Caco-2 (cell line): Measurements from ENCODE around the gene RASGEF1C. TPM values are rescaled to one million over a fixed set of nuclear protein-coding genes. Genes with fewer than 3 reads are reported as not detected.

Experiments used
- BruUV-seq: library from RNA; stranded (reverse); fragments of 400-500 nt; replicated peaks from 2 replicates; lab custom pipeline; 2021; lab: Mats Ljungman, UMichigan
- CTCF ChIA-PET: fragments of 300-600 bp; sonication (Branson Sonifier 250); formaldehyde crosslinking; loops from one replicate; lab custom pipeline; 2022; ENCODE audit warnings: antibody characterized with exemption; lab: Charles Lee
- POLR2A ChIA-PET: fragments of 300-600 bp; sonication (Branson Sonifier 250); formaldehyde crosslinking; loops from one replicate; lab custom pipeline; 2022; ENCODE audit warnings: antibody characterized with exemption; lab: Charles Lee
- DNase-seq, 2 experiments: peaks; one replicate each; pipeline versions ENCODE4 v3.0.0 to v3.0.0-alpha.2; 2020 to 2022
- H3K27me3 ChIP-seq: replicated peaks from 2 replicates; pipeline ENCODE4 v1.6.0; 2011; ENCODE audit warnings: low read length; ENCODE audit not compliant: control insufficient read depth, insufficient read depth
- H3K36me3 ChIP-seq: 2 replicates; pipeline ENCODE4 v1.5.1; 2011; ENCODE audit warnings: low read length; ENCODE audit not compliant: control insufficient read depth, insufficient read depth
- H3K4me1 ChIP-seq: fragments of 250-450 bp; sonication (Bioruptor Pico); 2 replicates; pipeline ENCODE4 v1.5.1; 2020; ENCODE audit warnings: mild to moderate bottlenecking
- H3K4me3 ChIP-seq: 2 replicates; pipeline ENCODE4 v1.5.1; 2011; ENCODE audit warnings: low read depth, mild to moderate bottlenecking, control low read depth, low read length
- H3K9me3 ChIP-seq: fragments of 250-450 bp; sonication (Bioruptor Pico); 2 replicates; pipeline ENCODE4 v1.5.1; 2020; ENCODE audit warnings: mild to moderate bottlenecking, moderate library complexity
- H3K27ac Mint-ChIP-seq: one replicate; pipeline ENCODE4 v1.8.0; 2022; ENCODE audit warnings: mixed read lengths; ENCODE audit not compliant: unreplicated experiment
- H3K27me3 Mint-ChIP-seq: one replicate; pipeline ENCODE4 v1.8.0; 2022; ENCODE audit warnings: mixed read lengths; ENCODE audit not compliant: insufficient read depth, unreplicated experiment
- H3K36me3 Mint-ChIP-seq: one replicate; pipeline ENCODE4 v1.8.0; 2022; ENCODE audit warnings: mild to moderate bottlenecking, mixed read lengths; ENCODE audit not compliant: insufficient read depth, unreplicated experiment
- H3K4me1 Mint-ChIP-seq: one replicate; pipeline ENCODE4 v1.8.0; 2022; ENCODE audit warnings: low read depth, mixed read lengths; ENCODE audit not compliant: unreplicated experiment
- H3K4me3 Mint-ChIP-seq: one replicate; pipeline ENCODE4 v1.8.0; 2022; ENCODE audit warnings: mild to moderate bottlenecking, moderate library complexity, mixed read lengths; ENCODE audit not compliant: unreplicated experiment
- H3K9me3 Mint-ChIP-seq: one replicate; pipeline ENCODE4 v1.8.0; 2022; ENCODE audit warnings: mixed read lengths; ENCODE audit not compliant: unreplicated experiment
- intact Hi-C: fragments of 100-400 bp; cut with micrococcal nuclease; formaldehyde crosslinking; loops from one replicate; pipeline ENCODE4 v1.10.0; 2022; ENCODE audit not compliant: unreplicated experiment
- total RNA-seq: library from RNA; stranded (reverse); gene quantifications from 2 replicates; pipeline ENCODE4 v1.2.3, GENCODE V29; 2022
- TF ChIP-seq, protein P1 (sequence below), 2 experiments: fragments of 200-600 bp in 1 of 2; IDR thresholded peaks; 1 replicate in 1 of 2; 2 replicates in 1 of 2; pipeline versions ENCODE4 v1.5.1 to v1.8.0; 2011 to 2022; ENCODE audit warnings: antibody characterized with exemption in 1 of 2, control low read depth in 1 of 2, inconsistent platforms in 1 of 2, low read depth in 1 of 2, low read length in 1 of 2, mild to moderate bottlenecking in 1 of 2, moderate library complexity in 1 of 2; ENCODE audit not compliant: insufficient read depth in 1 of 2, severe bottlenecking in 1 of 2, unreplicated experiment in 1 of 2

The RASGEF1C gene
- total RNA-seq, 1 experiment from 2014 or later: not detected

DNA sequence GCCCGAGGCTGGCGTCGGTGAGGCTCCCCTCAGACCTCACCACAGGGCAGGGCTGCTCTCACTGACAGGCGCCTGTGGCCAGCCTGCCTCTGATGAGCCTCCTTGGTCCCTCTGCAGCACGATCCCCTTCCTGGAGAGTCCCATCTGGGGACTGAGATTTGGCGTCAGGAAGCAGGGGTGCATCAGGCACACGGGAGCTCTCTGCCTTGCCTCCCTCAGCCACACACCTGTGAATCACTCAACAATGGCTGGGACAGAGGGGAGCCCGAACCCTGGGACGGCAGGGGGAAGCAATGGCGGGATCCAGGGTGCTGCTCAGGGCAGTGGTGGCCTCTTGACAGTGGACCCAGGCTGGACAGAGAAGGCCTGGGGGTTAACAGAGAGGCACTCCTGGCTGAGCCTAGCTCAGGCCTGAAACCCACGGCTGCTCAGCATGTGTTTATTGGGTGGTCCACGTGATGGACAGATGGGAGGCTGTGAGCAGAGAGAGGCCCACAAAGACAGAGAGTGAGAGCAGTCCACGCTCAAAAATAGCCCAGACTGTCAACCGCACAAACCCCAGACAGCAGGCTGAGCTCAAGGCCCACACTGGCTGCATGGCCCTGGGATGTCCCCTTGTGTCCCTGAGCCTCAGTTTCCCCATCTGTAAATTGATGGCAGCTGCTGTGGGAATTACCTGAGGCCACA lies 11.9 kb downstream of the RASGEF1C start:
- Histone ChIP-seq H3K36me3 (no peaks in the 10 kb centered on the region), H3K27me3 (no peaks in the 10 kb centered on the region), H3K9me3 (no peaks in the 10 kb centered on the region), H3K4me3 (no peak overlapping the region), H3K4me1 (no peaks in the 10 kb centered on the region)
- Mint-ChIP-seq H3K9me3 (no peaks in the 10 kb centered on the region), H3K4me1 (no peaks in the 10 kb centered on the region), H3K36me3 (no peaks in the 10 kb centered on the region), H3K4me3 (no peak overlapping the region), H3K27ac (no peak overlapping the region), H3K27me3 (no peaks in the 10 kb centered on the region)
- DNase-seq: no peak
- TF ChIP-seq, protein P1, sequence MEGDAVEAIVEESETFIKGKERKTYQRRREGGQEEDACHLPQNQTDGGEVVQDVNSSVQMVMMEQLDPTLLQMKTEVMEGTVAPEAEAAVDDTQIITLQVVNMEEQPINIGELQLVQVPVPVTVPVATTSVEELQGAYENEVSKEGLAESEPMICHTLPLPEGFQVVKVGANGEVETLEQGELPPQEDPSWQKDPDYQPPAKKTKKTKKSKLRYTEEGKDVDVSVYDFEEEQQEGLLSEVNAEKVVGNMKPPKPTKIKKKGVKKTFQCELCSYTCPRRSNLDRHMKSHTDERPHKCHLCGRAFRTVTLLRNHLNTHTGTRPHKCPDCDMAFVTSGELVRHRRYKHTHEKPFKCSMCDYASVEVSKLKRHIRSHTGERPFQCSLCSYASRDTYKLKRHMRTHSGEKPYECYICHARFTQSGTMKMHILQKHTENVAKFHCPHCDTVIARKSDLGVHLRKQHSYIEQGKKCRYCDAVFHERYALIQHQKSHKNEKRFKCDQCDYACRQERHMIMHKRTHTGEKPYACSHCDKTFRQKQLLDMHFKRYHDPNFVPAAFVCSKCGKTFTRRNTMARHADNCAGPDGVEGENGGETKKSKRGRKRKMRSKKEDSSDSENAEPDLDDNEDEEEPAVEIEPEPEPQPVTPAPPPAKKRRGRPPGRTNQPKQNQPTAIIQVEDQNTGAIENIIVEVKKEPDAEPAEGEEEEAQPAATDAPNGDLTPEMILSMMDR (IDR thresholded peaks at IDR 0.05; ENCODE audit: insufficient read depth in 1 of 2, low read depth in 1 of 2, low read length in 1 of 2, severe bottlenecking in 1 of 2, unreplicated experiment in 1 of 2): no peak
- POLR2A ChIA-PET: no interaction called here
- BruUV-seq: no TSS peak
- CTCF ChIA-PET: interaction anchor here (0.5 to 0.7 kb wide), 2 partner anchors 10 to 72 kb away, joined by 3 read pairs; no protein-coding TSS in a partner anchor
- intact Hi-C loops: no loop called here

DNA sequence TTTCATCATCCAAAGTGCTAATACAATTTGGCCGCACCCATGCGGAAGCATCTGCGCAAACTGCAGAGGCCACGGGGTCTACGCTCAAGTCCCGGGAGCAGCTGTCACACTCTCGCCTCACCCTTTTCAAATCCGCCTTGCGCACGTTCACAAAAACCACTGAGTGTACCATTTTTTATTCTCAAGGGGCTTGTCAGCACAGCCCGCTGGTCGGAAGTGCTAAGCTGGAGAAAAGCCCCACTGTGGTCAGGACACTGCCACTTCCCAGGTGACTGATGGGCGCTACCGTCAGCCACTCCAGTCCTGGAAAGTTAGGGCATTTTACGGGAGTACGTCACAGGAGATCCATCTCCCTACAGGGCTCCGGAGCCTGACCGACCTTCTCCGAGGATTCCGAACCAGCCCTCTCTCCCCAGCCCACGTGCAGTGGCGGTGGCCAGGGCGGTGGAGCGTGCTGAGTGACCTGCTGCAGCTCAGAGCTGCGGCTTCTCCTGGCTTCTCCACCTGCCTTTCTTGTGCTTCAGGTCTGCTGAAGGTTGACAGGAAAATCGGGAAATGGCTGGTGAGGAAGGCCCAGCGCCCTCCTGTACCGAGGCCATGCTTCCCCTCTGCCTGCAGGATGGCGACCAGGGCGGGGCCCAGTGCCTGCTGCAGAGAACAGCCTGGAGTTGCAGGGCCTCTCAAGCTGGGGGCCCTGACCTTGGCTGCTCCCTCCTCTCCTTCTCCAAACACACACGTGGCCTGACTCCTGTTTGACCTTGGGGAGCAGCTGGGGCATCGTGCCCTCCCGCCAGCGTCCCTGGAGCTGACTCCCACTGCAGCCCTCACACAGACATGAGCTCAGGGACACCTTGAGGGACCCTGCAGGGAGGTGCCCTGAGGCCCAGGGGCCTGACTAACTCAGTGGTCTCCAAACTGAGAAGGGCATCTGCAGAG lies 14.3 kb downstream of the RASGEF1C start:
- DNase-seq: no peak

More for the DNA sequence above, 14.3 kb downstream of the RASGEF1C start:
- H3K27me3 ChIP-seq: no peaks in the 10 kb centered on the region
- no peaks in the 10 kb centered on the region for H3K4me1 ChIP-seq
- Mint-ChIP-seq H3K4me3 (no peak overlapping the region), H3K4me1 (no peaks in the 10 kb centered on the region), H3K36me3 (no peaks in the 10 kb centered on the region), H3K27ac (no peak overlapping the region), H3K27me3 (no peaks in the 10 kb centered on the region), H3K9me3 (no peaks in the 10 kb centered on the region)
- ChIA-PET POLR2A (no interaction called here), CTCF (no interaction called here)
- H3K4me3 ChIP-seq: no peak overlapping the region
- intact Hi-C loops: no loop called here
- no TSS peak for BruUV-seq
- H3K9me3 ChIP-seq: no peaks in the 10 kb centered on the region
- H3K36me3 ChIP-seq: no peaks in the 10 kb centered on the region
- TF ChIP-seq, protein P1 (IDR thresholded peaks at IDR 0.05; ENCODE audit: insufficient read depth in 1 of 2, low read depth in 1 of 2, low read length in 1 of 2, severe bottlenecking in 1 of 2, unreplicated experiment in 1 of 2): no peak
